Trophoblast cell (in vitro differentiated cells and primary cell): ENCODE data around the gene APCDD1.

Source experiments
- DNase-seq, 2 donors: peaks; one replicate each; pipeline ENCODE4 v3.0.0-alpha.2; 2016
- H2AFZ ChIP-seq: 2 replicates; pipeline ENCODE4 v1.6.1; 2013; ENCODE audit warnings: low read length, moderate library complexity, mild to moderate bottlenecking; ENCODE audit not compliant: insufficient read depth, poor library complexity
- H2AK5ac ChIP-seq: 2 replicates; pipeline ENCODE4 v1.6.1; 2013; ENCODE audit warnings: mild to moderate bottlenecking, low read length
- H2BK120ac ChIP-seq: 2 replicates; pipeline ENCODE4 v1.6.1; 2013; ENCODE audit warnings: low read length, mild to moderate bottlenecking, moderate library complexity; ENCODE audit not compliant: insufficient read depth, poor library complexity
- H2BK12ac ChIP-seq: 2 replicates; pipeline ENCODE4 v1.6.1; 2013; ENCODE audit warnings: mild to moderate bottlenecking, low read length, moderate library complexity
- H2BK5ac ChIP-seq: 2 replicates; pipeline ENCODE4 v1.6.1; 2013; ENCODE audit warnings: low read length, low read depth, moderate library complexity, mild to moderate bottlenecking; ENCODE audit not compliant: poor library complexity
- H3K14ac ChIP-seq: 2 replicates; pipeline ENCODE4 v1.6.1; 2013; ENCODE audit warnings: mild to moderate bottlenecking, low read length
- H3K18ac ChIP-seq: 2 replicates; pipeline ENCODE4 v1.6.1; 2013; ENCODE audit warnings: mild to moderate bottlenecking, low read length
- H3K23ac ChIP-seq: 2 replicates; pipeline ENCODE4 v1.6.1; 2013; ENCODE audit warnings: low read length
- H3K27ac ChIP-seq: 2 replicates; pipeline ENCODE4 v1.5.1; 2013; ENCODE audit warnings: low read depth, mild to moderate bottlenecking, inconsistent platforms, low read length, moderate library complexity
- H3K27me3 ChIP-seq: 2 replicates; pipeline ENCODE4 v1.6.1; 2013; ENCODE audit warnings: inconsistent platforms, mild to moderate bottlenecking, low read length, moderate library complexity; ENCODE audit not compliant: insufficient read depth
- H3K36me3 ChIP-seq, 2 experiments: 1 replicate in 1 of 2; 2 replicates in 1 of 2; pipeline ENCODE4 v1.6.1; 2013; ENCODE audit warnings: low read length in 2 of 2, mild to moderate bottlenecking in 2 of 2, moderate library complexity in 1 of 2; ENCODE audit not compliant: insufficient read depth in 2 of 2, control insufficient read depth in 1 of 2
- H3K4ac ChIP-seq: 2 replicates; pipeline ENCODE4 v1.6.1; 2013; ENCODE audit warnings: low read depth, mild to moderate bottlenecking, low read length, moderate library complexity
- H3K4me1 ChIP-seq, 2 experiments: 1 replicate in 1 of 2; 2 replicates in 1 of 2; pipeline ENCODE4 v1.6.1; 2013; ENCODE audit warnings: low read length in 2 of 2, mild to moderate bottlenecking in 2 of 2, moderate library complexity in 1 of 2; ENCODE audit not compliant: insufficient read depth in 2 of 2, control insufficient read depth in 1 of 2
- H3K4me2 ChIP-seq: 2 replicates; pipeline ENCODE4 v1.6.1; 2013; ENCODE audit warnings: inconsistent platforms, mild to moderate bottlenecking, low read length, moderate library complexity
- H3K4me3 ChIP-seq: 2 replicates; pipeline ENCODE4 v1.5.1; 2013; ENCODE audit warnings: mild to moderate bottlenecking, low read depth, low read length, inconsistent platforms
- H3K79me1 ChIP-seq: one replicate; pipeline ENCODE4 v1.6.1; 2013; ENCODE audit warnings: low read length
- H3K79me2 ChIP-seq: 2 replicates; pipeline ENCODE4 v1.6.1; 2013; ENCODE audit warnings: low read length, mild to moderate bottlenecking; ENCODE audit not compliant: control insufficient read depth, insufficient read depth, poor library complexity
- H3K9ac ChIP-seq: 2 replicates; pipeline ENCODE4 v1.6.1; 2013; ENCODE audit warnings: mild to moderate bottlenecking, low read length
- H3K9me3 ChIP-seq: 2 replicates; pipeline ENCODE4 v1.6.1; 2013; ENCODE audit warnings: low read depth, mild to moderate bottlenecking, control low read depth, inconsistent platforms, low read length; ENCODE audit not compliant: insufficient read depth
- H4K12ac ChIP-seq: 2 replicates; pipeline ENCODE4 v1.6.1; 2013; ENCODE audit warnings: low read depth, mild to moderate bottlenecking, low read length, moderate library complexity
- H4K8ac ChIP-seq: 2 replicates; pipeline ENCODE4 v1.6.1; 2013; ENCODE audit warnings: low read depth, mild to moderate bottlenecking, low read length, moderate library complexity
- H4K91ac ChIP-seq: one replicate; pipeline ENCODE4 v1.6.1; 2013; ENCODE audit warnings: low read depth, mild to moderate bottlenecking, low read length, moderate library complexity
- WGBS: extraction: QIAGEN DNeasy Blood & Tissue Kit; methylation state at CpG from one replicate; pipeline ENCODE4 v1.1.7; 2013; ENCODE audit warnings: missing lambda C conversion rate; ENCODE audit not compliant: insufficient read length, insufficient coverage; ENCODE audit errors: extremely low coverage; 5-methylcytosine and 5-hydroxymethylcytosine counted together

Gene APCDD1

GRCh38 chr18:10422731-10423130, 31.7 kb upstream of the APCDD1 start:
- no peak overlapping the region for H3K18ac ChIP-seq
- H3K36me3 ChIP-seq: no peaks in the 10 kb centered on the region
- no peak overlapping the region for H2BK120ac ChIP-seq
- H2BK12ac ChIP-seq: no peak overlapping the region
- no peak overlapping the region for H4K12ac ChIP-seq
- H3K4me1 ChIP-seq: no peaks in the 10 kb centered on the region
- H3K9ac ChIP-seq: no peak overlapping the region
- no peak overlapping the region for H3K23ac ChIP-seq
- H4K91ac ChIP-seq: no peak overlapping the region
- H2AK5ac ChIP-seq: no peak overlapping the region
- no peak overlapping the region for H3K4me3 ChIP-seq
- WGBS: no CpG with 5 or more reads among the region's 6 CpGs
- no peaks in the 10 kb centered on the region for H3K27me3 ChIP-seq
- no peak overlapping the region for H3K4ac ChIP-seq
- no peak overlapping the region for H4K8ac ChIP-seq
- H3K79me2 ChIP-seq: no peaks in the 10 kb centered on the region
- no peak for DNase-seq
- H3K14ac ChIP-seq: no peak overlapping the region
- no peak overlapping the region for H3K27ac ChIP-seq
- H3K9me3 ChIP-seq: peaks cover 4% of the 10 kb centered on the region
- no peak overlapping the region for H2AFZ ChIP-seq
- no peak overlapping the region for H2BK5ac ChIP-seq
- no peaks in the 10 kb centered on the region for H3K79me1 ChIP-seq
- H3K4me2 ChIP-seq: no peak overlapping the region

DNA sequence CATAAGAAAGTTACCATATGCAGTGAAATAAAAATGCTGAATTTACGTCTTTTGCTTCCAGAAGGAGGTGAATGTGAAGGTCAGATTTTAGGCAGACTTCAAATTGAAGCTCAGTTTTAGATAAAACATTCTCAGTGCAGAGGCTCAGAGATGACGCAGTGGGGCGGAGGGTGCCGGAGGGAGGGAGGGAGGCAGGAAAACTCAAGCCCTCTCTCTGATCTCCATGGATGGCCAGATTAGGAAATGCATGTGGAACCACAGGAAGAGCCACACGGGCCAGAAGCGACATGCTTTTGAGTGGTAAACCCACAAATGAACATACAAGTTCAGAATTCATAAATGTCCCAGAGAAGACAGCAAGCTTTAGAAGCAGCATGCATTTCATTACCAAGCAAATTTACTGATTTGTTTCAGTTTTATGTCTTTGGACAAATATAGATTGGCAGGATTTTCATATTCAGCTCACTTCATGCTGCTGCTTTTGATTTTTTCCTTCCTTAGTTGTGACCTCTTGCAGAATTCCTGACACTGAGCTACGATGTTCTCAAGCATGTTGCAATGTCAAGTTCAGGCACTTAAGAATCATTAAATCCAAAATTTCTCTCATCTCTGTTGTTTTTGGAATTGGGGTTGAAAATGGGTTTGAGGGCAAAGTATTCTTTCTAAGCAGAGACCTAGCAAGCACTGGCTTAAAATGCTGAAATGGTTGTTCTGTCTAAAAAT, 29.7 kb upstream of the APCDD1 start:
- no peak overlapping the region for H3K14ac ChIP-seq

DNA sequence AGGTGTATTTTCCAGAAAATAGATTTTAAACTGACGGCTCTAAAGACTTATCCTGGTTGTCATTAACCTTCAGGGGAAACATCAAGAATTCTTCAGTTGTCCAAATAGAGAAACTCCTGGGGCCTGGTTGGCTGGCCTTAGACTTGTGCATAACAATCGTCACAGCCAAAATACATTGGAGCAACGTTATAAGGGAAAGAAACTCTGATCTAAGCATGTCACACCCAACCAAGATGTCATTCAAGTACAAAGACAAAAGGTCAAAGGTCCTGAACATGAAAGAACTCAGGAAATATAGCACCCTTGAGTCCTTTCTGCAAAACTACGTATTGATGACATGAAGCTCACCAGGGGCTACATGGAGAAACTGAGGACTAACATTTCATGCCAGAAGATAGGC, 23.8 kb upstream of the APCDD1 start:
- no peak for DNase-seq
- Histone ChIP-seq H3K18ac (no peak overlapping the region), H2BK12ac (no peak overlapping the region), H3K4ac (no peak overlapping the region), H4K8ac (no peak overlapping the region), H2AK5ac (no peak overlapping the region), H3K4me1 (no peaks in the 10 kb centered on the region), H3K27me3 (no peaks in the 10 kb centered on the region), H2AFZ (no peak overlapping the region), H2BK5ac (no peak overlapping the region), H2BK120ac (no peak overlapping the region), H4K91ac (no peak overlapping the region), H3K79me2 (no peaks in the 10 kb centered on the region), H3K36me3 (no peaks in the 10 kb centered on the region), H3K23ac (no peak overlapping the region), H3K79me1 (no peaks in the 10 kb centered on the region), H4K12ac (no peak overlapping the region), H3K14ac (no peak overlapping the region), H3K4me2 (no peak overlapping the region), H3K9me3 (no peaks in the 10 kb centered on the region), H3K27ac (no peak overlapping the region), H3K4me3 (no peak overlapping the region), H3K9ac (no peak overlapping the region)
- no CpG with 5 or more reads among the region's 4 CpGs for WGBS

More for the DNA sequence above, 29.7 kb upstream of the APCDD1 start:
- no CpG with 5 or more reads among the region's 7 CpGs for WGBS
- H3K79me1 ChIP-seq: no peaks in the 10 kb centered on the region
- no peak overlapping the region for H2AFZ ChIP-seq
- no peak overlapping the region for H4K12ac ChIP-seq
- H3K79me2 ChIP-seq: no peaks in the 10 kb centered on the region
- no peak overlapping the region for H4K91ac ChIP-seq
- H3K4ac ChIP-seq: no peak overlapping the region
- H3K27me3 ChIP-seq: no peaks in the 10 kb centered on the region
- H3K9me3 ChIP-seq: peaks cover 4% of the 10 kb centered on the region
- H3K27ac ChIP-seq: no peak overlapping the region
- no peak overlapping the region for H3K9ac ChIP-seq
- H2AK5ac ChIP-seq: no peak overlapping the region
- no peaks in the 10 kb centered on the region for H3K4me1 ChIP-seq
- H3K18ac ChIP-seq: no peak overlapping the region
- H3K4me3 ChIP-seq: no peak overlapping the region
- no peak overlapping the region for H2BK12ac ChIP-seq
- H2BK120ac ChIP-seq: no peak overlapping the region
- H2BK5ac ChIP-seq: no peak overlapping the region
- no peak overlapping the region for H4K8ac ChIP-seq
- no peak for DNase-seq
- H3K4me2 ChIP-seq: no peak overlapping the region
- H3K23ac ChIP-seq: no peak overlapping the region
- H3K36me3 ChIP-seq: no peaks in the 10 kb centered on the region

- Histone ChIP-seq H2AK5ac (no peak overlapping the region), H4K91ac (no peak overlapping the region), H3K23ac (no peak overlapping the region), H3K4ac (no peak overlapping the region), H3K27ac (no peak overlapping the region), H2BK120ac (no peak overlapping the region), H3K4me2 (no peak overlapping the region), H3K9ac (no peak overlapping the region), H3K4me3 (no peak overlapping the region), H2BK12ac (no peak overlapping the region), H3K36me3 (no peaks in the 10 kb centered on the region), H3K27me3 (no peaks in the 10 kb centered on the region), H3K4me1 (no peaks in the 10 kb centered on the region), H4K8ac (no peak overlapping the region), H2AFZ (no peak overlapping the region), H2BK5ac (no peak overlapping the region), H3K14ac (no peak overlapping the region), H3K79me2 (no peaks in the 10 kb centered on the region), H4K12ac (no peak overlapping the region), H3K18ac (no peak overlapping the region), H3K79me1 (no peaks in the 10 kb centered on the region), H3K9me3 (no peaks in the 10 kb centered on the region)
- no peak for DNase-seq
- no CpG with 5 or more reads among the region's 2 CpGs for whole genome bisulfite sequencing
Measured at GRCh38 chr18:10431680-10432079, 22.8 kb upstream of the APCDD1 start.
